Measurements from ENCODE around the gene OR5V1.

- no peak for TF ChIP-seq CSDC2 (CRISPR knock-in tag; IDR thresholded peaks at IDR 0.05)
- TF ChIP-seq ZC3H10 (CRISPR knock-in tag; IDR thresholded peaks at IDR 0.05) = no peak
- TF ChIP-seq ISL1 (CRISPR knock-in tag; IDR thresholded peaks at IDR 0.05) = no peak
- no peak for TF ChIP-seq ZFP30 (CRISPR knock-in tag; IDR thresholded peaks at IDR 0.05)
- no peak for TF ChIP-seq ESRRG (CRISPR knock-in tag; IDR thresholded peaks at IDR 0.05)
Observed at GRCh38 chr6:29376003-29376402, 7.3 kb upstream of the OR5V1 start.
